ENCODE results near the gene PPIA.
A peak's percentile ranks its signal among the peaks of the same experiment; 100 is the strongest.
"Not testable (repeated sequence)": the region's sequence is repeated elsewhere in the genome, so short reads cannot be mapped to it uniquely, and the experiment has no call there.

PPIA gene

DNA sequence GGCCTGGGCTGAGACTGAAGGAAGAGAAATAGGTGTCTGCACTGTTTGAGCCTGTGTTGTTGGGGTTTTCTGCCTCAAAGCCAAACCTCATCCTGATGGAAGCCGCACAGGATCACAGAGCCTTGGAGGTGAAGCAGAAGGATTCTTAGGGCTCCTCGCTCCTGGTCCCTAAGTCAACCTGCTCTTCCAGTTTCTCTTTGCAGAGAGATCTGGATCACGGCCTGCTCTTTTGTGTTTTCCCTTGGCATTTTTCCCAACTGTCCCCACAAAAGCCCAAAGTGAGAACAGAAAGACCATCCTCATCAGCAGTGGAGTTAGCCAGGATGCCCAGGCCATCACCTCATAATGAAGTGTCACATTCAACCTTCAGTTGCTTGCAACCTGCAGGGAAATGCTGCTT is 20.3 kb upstream of the PPIA start:
- no peak overlapping the region for H3K9ac ChIP-seq (ENCODE audit: low read length)
- no peak overlapping the region for H3K4me3 ChIP-seq (ENCODE audit: low read length)
- no peaks in the 10 kb centered on the region for H3K4me1 ChIP-seq (ENCODE audit: control insufficient read depth, insufficient read depth, low read length)
- H3K27me3 ChIP-seq (ENCODE audit: control insufficient read depth, insufficient read depth, low read length) = no peaks in the 10 kb centered on the region
- H3K36me3 ChIP-seq (ENCODE audit: control insufficient read depth, insufficient read depth, low read length) = no peaks in the 10 kb centered on the region
- no peaks in the 10 kb centered on the region for H3K9me3 ChIP-seq (ENCODE audit: control insufficient read depth, low read length)

DNA sequence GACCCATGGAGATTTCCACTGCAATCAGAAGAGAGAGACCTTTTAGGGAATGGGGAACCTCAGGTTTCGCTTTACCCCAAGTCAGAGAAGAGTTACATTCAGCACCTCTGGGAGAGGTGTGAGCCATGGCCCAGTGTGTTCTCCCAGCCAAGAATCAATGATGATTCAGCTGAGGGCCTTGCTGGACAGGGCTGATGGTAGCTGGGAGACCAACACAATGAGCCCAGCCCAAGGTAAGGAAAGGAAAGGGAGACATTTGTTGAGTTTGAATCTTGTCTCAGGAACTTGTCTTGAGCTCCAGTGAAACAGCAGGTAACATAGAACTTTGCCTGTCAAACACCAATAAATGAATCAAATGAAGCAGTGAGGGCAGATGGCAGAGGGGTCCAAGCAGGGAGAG is 14.0 kb upstream of the PPIA start:
- H3K4me3 ChIP-seq (ENCODE audit: low read length) = no peak overlapping the region
- H3K36me3 ChIP-seq (ENCODE audit: control insufficient read depth, insufficient read depth, low read length) = no peaks in the 10 kb centered on the region
- H3K9ac ChIP-seq (ENCODE audit: low read length) = no peak overlapping the region
- no peaks in the 10 kb centered on the region for H3K9me3 ChIP-seq (ENCODE audit: control insufficient read depth, low read length)
- no peaks in the 10 kb centered on the region for H3K4me1 ChIP-seq (ENCODE audit: control insufficient read depth, insufficient read depth, low read length)
- no peaks in the 10 kb centered on the region for H3K27me3 ChIP-seq (ENCODE audit: control insufficient read depth, insufficient read depth, low read length)

DNA sequence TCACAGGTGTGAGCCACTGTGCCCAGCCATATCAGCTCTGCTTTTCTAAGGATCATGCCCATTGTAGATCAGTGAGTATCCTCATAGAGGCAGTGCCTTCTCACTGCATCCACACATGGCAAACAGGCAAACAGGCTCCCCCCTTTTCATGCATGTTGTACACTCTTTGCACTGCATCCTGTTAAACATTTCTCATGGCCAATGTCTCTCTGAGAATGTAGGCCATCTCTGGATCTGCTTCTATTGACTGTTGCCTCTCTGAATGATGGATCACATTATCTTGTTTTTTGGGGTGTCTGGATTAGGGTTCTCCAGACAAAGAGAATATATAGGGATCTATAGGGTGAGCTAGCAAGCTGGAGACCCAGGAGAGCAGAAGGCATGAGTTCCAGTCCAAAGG is 13.1 kb upstream of the PPIA start:
- H3K9ac ChIP-seq (ENCODE audit: low read length) = no peak overlapping the region
- no peaks in the 10 kb centered on the region for H3K36me3 ChIP-seq (ENCODE audit: control insufficient read depth, insufficient read depth, low read length)
- H3K4me1 ChIP-seq (ENCODE audit: control insufficient read depth, insufficient read depth, low read length) = no peaks in the 10 kb centered on the region
- no peaks in the 10 kb centered on the region for H3K9me3 ChIP-seq (ENCODE audit: control insufficient read depth, low read length)
- no peaks in the 10 kb centered on the region for H3K27me3 ChIP-seq (ENCODE audit: control insufficient read depth, insufficient read depth, low read length)
- H3K4me3 ChIP-seq (ENCODE audit: low read length) = no peak overlapping the region

DNA sequence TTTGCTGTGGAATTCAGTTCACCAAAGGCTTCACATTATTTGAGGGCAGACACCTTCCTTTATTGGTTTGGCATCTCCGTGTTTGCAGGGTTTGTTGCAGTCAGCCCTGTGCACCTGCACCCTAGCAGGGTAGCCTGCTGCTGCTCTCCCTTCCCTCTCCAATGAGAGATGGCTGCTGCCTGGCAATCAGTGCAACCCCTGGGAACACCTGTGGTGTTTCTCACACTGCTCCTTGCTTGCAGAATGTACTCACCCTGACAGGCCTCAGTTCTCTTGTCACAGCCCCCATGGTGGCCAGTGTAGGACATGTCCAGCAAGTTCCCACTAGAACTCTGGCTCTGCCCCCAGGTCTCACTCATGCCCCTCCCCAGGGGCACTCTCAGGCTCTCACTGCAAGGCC is 12.1 kb upstream of the PPIA start:
- Histone ChIP-seq H3K9me3 (ENCODE audit: control insufficient read depth, low read length) (no peaks in the 10 kb centered on the region), H3K4me1 (ENCODE audit: control insufficient read depth, insufficient read depth, low read length) (no peaks in the 10 kb centered on the region), H3K27me3 (ENCODE audit: control insufficient read depth, insufficient read depth, low read length) (no peaks in the 10 kb centered on the region), H3K4me3 (ENCODE audit: low read length) (no peak overlapping the region), H3K36me3 (ENCODE audit: control insufficient read depth, insufficient read depth, low read length) (no peaks in the 10 kb centered on the region), H3K9ac (ENCODE audit: low read length) (no peak overlapping the region)

DNA sequence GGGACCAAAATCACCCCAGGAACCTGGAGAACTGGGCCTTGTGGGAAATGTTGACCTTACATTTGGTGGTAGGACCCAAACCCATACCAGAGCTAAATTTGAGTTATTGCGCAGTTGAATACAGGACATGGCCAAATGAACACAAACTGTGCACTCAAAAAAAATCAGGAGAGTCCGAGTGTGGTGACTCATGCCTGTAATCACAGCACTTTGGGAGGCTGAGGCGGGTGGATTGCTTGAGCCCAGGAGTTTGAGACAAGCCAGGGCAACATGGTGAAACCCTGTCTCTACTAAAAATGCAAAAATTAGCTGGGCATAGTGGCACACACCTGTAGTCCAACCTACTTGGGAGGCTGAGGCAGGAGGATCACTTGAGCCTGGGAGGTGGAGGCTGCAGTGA is 11.3 kb upstream of the PPIA start:
- not testable (repeated sequence) for H3K4me1 ChIP-seq (ENCODE audit: control insufficient read depth, insufficient read depth, low read length); H3K9me3 ChIP-seq (ENCODE audit: control insufficient read depth, low read length); H3K4me3 ChIP-seq (ENCODE audit: low read length); H3K9ac ChIP-seq (ENCODE audit: low read length); H3K36me3 ChIP-seq (ENCODE audit: control insufficient read depth, insufficient read depth, low read length); H3K27me3 ChIP-seq (ENCODE audit: control insufficient read depth, insufficient read depth, low read length)

DNA sequence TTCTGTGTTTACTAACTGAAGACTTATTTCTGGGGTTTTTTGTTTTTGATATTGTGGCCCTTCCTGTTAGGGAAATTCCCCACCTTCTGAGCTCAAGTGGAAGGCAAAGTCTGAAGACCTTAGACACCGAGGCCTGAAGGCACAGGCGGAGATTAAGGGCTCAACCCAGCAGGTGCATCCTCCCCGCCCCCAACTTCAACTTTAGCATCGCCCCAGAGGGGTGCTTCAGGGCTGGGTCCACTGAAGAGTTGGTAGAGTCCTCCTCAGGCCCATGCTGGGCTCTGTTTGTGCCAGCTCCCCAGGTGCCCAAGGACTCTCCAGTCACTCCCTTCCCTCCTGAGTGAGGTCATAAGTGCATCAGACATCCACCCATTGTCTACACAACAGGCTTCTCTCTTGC is 9.4 kb upstream of the PPIA start:
- Histone ChIP-seq H3K27me3 (ENCODE audit: control insufficient read depth, insufficient read depth, low read length) (no peaks in the 10 kb centered on the region), H3K4me3 (ENCODE audit: low read length) (no peak overlapping the region), H3K9ac (ENCODE audit: low read length) (no peak overlapping the region), H3K36me3 (ENCODE audit: control insufficient read depth, insufficient read depth, low read length) (no peaks in the 10 kb centered on the region), H3K9me3 (ENCODE audit: control insufficient read depth, low read length) (no peaks in the 10 kb centered on the region), H3K4me1 (ENCODE audit: control insufficient read depth, insufficient read depth, low read length) (no peaks in the 10 kb centered on the region)

DNA sequence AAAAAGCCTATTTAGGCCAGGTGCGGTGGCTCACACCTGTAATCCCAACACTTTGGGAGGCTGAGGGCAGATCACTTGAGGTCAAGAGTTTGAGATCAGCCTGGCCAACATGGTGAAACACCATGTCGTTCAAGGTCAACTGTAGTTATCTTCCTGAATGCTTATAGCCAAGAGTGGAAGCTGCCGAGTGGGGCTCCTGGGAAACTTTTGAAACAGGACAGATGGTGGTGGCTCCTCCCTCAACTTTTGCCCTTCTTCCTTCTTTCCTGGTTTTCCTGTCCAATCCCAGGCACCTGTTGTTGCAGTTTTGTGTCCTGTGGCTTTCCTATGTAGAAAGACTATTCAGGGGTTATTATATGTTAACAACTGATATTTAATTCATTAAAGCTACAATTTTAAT is 8.7 kb upstream of the PPIA start:
- no peaks in the 10 kb centered on the region for H3K4me1 ChIP-seq (ENCODE audit: control insufficient read depth, insufficient read depth, low read length)
- H3K27me3 ChIP-seq (ENCODE audit: control insufficient read depth, insufficient read depth, low read length) = no peaks in the 10 kb centered on the region
- H3K36me3 ChIP-seq (ENCODE audit: control insufficient read depth, insufficient read depth, low read length) = no peaks in the 10 kb centered on the region
- H3K4me3 ChIP-seq (ENCODE audit: low read length) = no peak overlapping the region
- H3K9me3 ChIP-seq (ENCODE audit: control insufficient read depth, low read length) = no peaks in the 10 kb centered on the region
- H3K9ac ChIP-seq (ENCODE audit: low read length) = no peak overlapping the region

DNA sequence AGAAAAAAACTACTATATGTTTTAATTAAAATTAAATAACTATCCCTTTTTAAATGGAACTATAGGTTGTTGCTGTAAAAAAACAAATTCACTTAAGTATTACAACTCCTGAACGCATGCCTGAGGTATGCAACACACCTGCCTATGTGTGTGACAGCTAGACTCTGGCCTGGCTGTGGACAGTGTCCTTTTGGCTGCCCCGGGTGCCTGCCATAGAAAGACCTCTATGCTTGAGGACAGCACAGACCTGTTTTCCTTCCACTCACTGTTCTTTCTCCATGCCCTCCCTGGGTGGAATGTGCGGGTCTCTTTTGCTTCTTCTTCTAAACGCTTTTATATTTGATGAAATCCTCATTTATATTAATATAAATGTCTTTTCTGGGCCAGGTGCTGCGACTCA is 6.5 kb upstream of the PPIA start:
- H3K36me3 ChIP-seq (ENCODE audit: control insufficient read depth, insufficient read depth, low read length) = no peaks in the 10 kb centered on the region
- H3K4me3 ChIP-seq (ENCODE audit: low read length) = no peak overlapping the region
- H3K9ac ChIP-seq (ENCODE audit: low read length) = no peak overlapping the region
- H3K27me3 ChIP-seq (ENCODE audit: control insufficient read depth, insufficient read depth, low read length) = no peaks in the 10 kb centered on the region
- H3K9me3 ChIP-seq (ENCODE audit: control insufficient read depth, low read length) = no peaks in the 10 kb centered on the region
- H3K4me1 ChIP-seq (ENCODE audit: control insufficient read depth, insufficient read depth, low read length) = no peaks in the 10 kb centered on the region

DNA sequence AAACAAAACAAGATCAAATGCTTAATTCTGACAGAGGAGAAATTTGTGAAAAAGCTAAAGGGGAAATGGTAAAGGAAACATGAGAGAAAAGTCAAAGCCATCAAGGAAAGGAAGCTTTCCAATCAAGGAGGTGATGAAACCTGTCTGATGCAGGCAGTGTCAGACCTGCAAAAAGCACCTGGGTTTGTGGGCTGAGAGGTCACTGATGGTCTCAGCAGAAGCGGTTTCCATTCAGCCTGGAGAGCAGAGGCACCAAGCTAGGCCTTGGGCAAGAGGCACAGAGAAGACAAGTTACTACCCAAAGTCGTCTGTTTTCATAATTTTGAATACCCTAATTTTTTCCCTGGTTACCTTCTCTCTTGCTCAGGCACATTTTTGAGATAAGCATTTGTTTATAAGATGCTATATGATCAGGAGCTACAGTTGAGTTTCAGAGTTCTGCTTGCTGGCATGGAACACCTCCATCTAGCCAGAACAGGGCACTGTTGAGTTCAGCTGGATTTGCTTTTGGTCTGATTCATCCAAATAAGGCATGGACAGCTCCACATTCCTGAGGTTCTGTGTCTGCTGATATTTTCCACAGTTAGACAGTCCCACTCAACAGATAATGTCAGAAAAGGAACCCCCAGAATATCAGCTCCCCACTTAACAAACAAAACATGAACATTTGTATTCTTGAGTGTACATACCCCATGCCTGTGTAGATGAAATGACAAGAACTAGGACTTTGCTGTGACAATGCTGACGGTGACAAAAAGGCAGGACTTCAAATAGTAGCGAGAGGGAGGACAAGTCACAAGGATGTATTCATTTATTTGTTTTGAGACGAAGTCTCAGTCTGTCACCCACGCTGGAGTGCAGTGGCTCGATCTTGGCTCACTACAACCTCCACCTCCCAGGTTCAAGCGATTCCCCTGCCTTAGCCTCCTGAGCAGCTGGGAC is 4.9 kb upstream of the PPIA start:
- Histone ChIP-seq H3K4me3 (ENCODE audit: low read length) (no peak overlapping the region), H3K36me3 (ENCODE audit: control insufficient read depth, insufficient read depth, low read length) (no peaks in the 10 kb centered on the region), H3K4me1 (ENCODE audit: control insufficient read depth, insufficient read depth, low read length) (no peaks in the 10 kb centered on the region), H3K9ac (ENCODE audit: low read length) (no peak overlapping the region), H3K27me3 (ENCODE audit: control insufficient read depth, insufficient read depth, low read length) (no peaks in the 10 kb centered on the region), H3K9me3 (ENCODE audit: control insufficient read depth, low read length) (no peaks in the 10 kb centered on the region)

DNA sequence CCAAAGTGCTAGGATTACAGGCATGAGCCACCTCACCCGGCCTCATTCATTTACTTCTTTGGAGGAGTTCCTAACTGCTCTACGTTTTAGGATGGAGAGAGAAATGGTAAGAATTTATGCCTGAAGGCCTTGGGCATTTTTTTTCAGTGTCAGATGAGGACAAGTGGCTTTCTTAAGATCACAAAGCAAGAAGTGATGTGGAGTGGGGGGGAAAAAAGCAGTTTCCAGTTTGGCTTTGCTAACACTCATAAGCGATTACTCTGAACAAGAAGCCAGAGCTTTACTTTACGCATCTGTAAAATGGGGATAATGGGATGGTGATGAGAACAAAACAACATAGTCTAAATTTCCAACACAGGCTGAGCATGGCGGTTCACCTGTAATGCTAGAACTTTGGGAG is 2.6 kb upstream of the PPIA start:
- no peaks in the 10 kb centered on the region for H3K27me3 ChIP-seq (ENCODE audit: control insufficient read depth, insufficient read depth, low read length)
- no peaks in the 10 kb centered on the region for H3K9me3 ChIP-seq (ENCODE audit: control insufficient read depth, low read length)
- H3K4me1 ChIP-seq (ENCODE audit: control insufficient read depth, insufficient read depth, low read length) = peaks cover 10% of the 10 kb centered on the region
- H3K4me3 ChIP-seq (ENCODE audit: low read length) = no peak overlapping the region
- H3K9ac ChIP-seq (ENCODE audit: low read length) = no peak overlapping the region
- no peaks in the 10 kb centered on the region for H3K36me3 ChIP-seq (ENCODE audit: control insufficient read depth, insufficient read depth, low read length)

DNA sequence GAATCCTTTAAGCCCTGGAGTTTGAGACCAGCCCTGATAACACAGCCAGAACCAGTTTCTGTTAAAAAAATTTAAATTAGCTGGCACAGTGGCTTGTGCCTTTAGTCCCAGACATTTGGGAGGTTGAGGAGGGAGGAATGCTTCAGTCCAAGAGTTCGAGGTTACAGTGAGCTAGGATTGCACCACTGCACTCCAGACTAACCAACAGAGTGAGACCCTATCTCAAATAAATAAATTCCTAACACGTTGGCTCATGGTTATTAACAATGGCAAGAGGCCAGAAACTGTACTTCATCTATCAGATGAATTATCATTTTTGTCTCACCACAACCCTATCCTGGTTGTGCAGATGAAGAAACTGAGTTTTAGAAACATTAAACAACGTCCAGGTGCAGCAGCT is 2.1 kb upstream of the PPIA start:
- Histone ChIP-seq H3K4me1 (ENCODE audit: control insufficient read depth, insufficient read depth, low read length) (peaks cover 12% of the 10 kb centered on the region), H3K9ac (ENCODE audit: low read length) (no peak overlapping the region), H3K27me3 (ENCODE audit: control insufficient read depth, insufficient read depth, low read length) (no peaks in the 10 kb centered on the region), H3K9me3 (ENCODE audit: control insufficient read depth, low read length) (no peaks in the 10 kb centered on the region), H3K36me3 (ENCODE audit: control insufficient read depth, insufficient read depth, low read length) (no peaks in the 10 kb centered on the region), H3K4me3 (ENCODE audit: low read length) (no peak overlapping the region)

DNA sequence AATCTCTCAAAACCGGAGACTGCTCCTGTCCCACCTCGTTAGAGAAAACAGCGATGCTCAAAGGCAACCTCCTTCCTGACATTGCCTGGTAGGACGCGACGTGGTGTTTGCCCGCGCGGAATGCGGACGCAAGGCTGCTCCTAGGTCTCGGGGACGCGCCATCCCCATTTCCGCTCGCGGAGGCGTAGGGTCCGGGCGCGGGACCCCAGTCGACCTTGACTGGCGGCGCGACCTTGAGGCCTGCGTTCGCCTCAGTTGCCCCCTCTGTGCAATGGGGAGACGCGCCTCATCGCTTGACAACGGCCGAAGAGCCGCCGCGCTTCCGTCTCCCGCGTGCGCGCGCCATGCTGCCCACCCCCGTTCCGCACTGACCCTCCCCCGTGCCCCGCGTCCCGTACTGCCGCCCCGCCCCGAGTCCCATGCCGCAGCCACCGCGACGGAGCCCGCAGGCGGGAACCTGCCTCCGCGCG is 412 bp upstream of the PPIA start:
- peaks cover 12% of the 10 kb centered on the region for H3K4me1 ChIP-seq (ENCODE audit: control insufficient read depth, insufficient read depth, low read length)
- H3K4me3 ChIP-seq (ENCODE audit: low read length) = peak overlapping the region; percentile 69
- H3K36me3 ChIP-seq (ENCODE audit: control insufficient read depth, insufficient read depth, low read length) = peaks cover 12% of the 10 kb centered on the region
- H3K27me3 ChIP-seq (ENCODE audit: control insufficient read depth, insufficient read depth, low read length) = no peaks in the 10 kb centered on the region
- peak overlapping the region; percentile 99 for H3K9ac ChIP-seq (ENCODE audit: low read length)
- H3K9me3 ChIP-seq (ENCODE audit: control insufficient read depth, low read length) = no peaks in the 10 kb centered on the region
